GM12891 (cell line): ENCODE measurements around the gene SGCB.

Experiments used
- POLR2A ChIP-seq: IDR thresholded peaks from 2 replicates; pipeline ENCODE4 v1.6.1; 2011; ENCODE audit warnings: low read depth, low read length, control low read depth
- POLR2AphosphoS5 ChIP-seq: IDR thresholded peaks from 2 replicates; pipeline ENCODE4 v1.6.1; 2011; ENCODE audit warnings: low read depth, low read length, control low read depth
- TAF1 ChIP-seq: IDR thresholded peaks from 2 replicates; pipeline ENCODE4 v1.6.1; 2011; ENCODE audit warnings: low read depth, low read length, control low read depth

GRCh38 chr4:52015366-52015765, 22.7 kb downstream of the SGCB start:
- no peak for TF ChIP-seq TAF1
- TF ChIP-seq POLR2AphosphoS5: no peak
- TF ChIP-seq POLR2A: no peak
